Measurements from ENCODE around the gene FRMPD1.

The FRMPD1 gene

DNA sequence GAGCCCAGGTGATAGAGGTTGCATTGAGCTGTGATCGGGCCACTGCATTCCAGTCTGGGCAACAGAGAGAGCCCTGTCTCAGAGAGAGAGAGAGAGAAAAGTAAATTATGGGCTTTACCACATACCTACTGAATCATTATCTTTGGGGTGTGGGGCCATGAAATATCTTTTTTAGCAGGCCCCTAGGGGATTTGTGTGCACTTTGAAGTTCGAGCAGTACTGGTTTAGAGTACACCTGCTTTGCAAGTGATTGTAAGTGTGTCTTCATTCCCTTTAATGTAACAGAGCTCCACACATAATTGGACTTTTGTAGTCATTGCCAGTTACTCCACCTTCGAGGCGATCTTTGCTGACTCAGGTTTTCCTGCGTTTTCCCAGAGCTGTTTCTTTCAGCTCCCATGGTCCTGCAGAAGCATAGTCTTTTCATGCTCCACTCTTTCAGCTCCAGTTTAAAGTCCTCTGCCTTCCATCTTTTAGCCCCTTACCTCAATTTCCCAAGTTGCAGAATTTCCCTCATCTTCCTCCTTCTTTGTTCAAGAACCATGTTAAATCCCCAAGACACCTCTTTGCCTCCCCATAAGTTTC lies 24.0 kb upstream of the FRMPD1 start:
- no peak for DNase-seq

DNA sequence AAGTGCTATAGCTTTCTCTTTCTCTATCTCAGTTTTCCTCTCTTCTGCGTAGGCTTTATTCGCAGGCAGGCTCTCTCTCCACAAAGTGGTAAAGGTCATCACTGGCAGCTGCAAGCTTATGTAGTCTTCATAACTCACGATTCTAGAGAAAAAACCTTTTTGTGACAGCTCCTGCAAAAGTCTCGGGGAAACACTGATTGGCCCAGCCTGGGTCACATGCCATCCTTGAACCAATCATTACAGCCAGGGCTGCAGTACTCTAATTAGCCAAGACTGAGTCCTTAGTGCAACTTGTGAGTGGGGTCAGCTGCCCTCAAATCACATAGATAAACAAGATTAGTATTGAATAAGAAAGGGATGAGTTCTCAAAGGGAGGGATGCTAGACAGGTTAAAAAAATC lies 18.3 kb upstream of the FRMPD1 start:
- peak; percentile 36 for DNase-seq

DNA sequence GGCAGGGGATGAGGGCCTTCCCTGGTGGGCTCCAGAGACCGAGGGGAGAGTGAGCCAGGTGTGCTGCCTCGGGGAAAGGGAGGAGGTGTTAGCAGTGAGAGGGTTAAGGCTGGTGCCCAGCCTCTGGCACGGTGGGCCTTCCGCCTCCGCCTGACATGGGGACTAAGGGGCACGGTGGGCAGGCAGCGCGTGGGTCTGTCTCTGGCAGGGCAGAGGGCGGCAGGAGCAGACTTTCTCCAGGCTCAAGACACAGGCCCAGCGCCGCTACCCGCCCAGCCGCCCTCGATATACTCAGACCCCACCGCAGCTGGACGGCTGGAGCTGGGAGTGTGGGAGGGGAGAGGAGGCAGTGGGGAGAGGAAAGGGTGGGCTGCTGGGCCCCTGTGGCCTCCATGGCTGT lies 14.9 kb upstream of the FRMPD1 start:
- DNase-seq, result no peak

DNA sequence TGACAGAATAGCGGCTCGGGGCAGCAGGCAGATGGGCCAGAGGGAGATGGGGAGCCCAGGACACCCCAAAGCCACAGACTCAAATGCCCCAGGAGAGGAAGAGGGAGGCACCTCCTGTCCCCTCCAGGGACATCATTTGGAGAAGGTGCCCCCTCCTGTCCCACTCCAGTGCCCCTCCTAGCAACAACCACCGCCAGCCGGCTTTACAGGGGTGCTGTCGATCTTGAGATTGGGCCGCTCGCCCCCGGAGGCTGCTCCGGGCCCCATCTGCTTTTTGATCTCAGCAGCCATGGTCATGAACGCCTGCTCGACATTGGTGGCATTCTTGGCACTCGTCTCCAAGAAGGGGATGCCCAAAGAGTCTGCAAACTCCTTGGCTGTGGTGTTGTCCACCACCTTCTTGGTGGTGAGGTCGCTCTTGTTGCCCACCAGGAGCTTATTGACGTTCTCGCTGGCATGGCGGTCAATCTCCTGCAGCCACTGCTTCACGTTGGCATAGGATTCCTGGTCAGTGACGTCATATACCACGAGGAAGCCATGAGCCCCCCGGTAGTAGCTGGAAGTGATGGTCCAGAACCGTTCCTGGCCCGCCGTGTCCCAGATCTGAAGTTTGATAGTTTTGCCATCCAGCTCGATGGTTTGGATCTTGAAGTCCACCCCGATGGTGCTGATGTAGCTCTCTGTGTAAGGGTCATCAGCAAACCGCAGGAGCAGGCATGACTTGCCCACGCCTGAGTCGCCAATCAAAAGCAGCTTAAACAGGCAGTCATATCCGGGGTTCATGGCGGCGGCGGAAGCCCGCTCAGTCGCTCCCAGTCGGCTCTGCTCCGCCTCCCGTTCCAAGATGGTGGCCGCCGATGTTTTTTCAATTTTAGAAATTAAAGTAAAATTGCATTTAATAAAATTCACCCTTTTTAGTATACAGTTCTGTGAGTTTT lies 14.0 kb upstream of the FRMPD1 start:
- no peak for DNase-seq

DNA sequence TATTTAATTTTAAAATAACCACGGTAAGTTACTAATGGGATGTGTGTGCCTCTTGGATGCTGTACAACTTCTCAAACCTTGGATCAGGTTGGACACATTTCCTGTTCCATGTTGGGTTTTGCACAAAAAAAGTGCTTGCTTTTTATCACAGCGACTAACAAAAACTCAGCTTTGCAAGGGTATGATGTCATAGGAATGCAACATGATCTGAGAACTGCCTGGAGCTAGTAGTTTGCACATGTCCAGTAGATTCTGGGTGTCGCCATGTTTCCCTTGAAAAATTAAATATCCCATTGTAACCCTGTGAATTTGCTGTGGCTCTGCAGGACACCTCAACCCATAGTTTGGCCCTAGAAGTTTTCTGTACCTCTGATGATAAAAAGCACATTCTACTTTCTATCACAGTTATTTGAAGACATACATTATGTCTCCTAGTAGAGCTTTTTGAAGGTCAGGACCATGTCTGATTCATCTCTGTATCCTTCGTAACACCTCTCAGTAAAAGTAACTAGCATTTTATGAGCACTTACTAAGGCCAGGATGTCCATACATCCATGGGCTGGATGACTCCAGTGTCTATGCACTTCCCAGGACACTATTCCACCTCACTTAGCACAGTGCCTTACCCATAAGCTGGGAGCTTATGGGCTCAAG lies 11.5 kb upstream of the FRMPD1 start:
- DNase-seq, result peak; percentile 31

DNA sequence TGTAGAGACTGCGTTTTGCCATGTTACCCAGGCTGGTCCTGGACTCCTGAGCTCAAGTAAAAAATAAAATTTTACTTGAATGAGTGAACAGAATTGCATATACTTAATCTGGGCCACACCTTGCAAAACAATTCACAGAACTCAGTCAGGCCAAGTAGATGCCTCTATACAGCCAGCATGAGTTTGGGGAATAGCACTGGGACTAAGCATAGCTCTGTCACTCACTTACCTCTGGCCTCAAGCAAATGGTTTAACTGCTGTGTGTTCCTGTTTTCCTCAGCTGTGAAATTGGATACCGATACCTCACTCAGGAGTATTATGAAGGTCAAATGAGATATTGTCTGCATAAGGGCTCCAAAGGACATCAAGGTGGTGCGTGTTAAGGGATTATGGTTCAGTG lies 10.9 kb upstream of the FRMPD1 start:
- DNase-seq, result peak; percentile 65

DNA sequence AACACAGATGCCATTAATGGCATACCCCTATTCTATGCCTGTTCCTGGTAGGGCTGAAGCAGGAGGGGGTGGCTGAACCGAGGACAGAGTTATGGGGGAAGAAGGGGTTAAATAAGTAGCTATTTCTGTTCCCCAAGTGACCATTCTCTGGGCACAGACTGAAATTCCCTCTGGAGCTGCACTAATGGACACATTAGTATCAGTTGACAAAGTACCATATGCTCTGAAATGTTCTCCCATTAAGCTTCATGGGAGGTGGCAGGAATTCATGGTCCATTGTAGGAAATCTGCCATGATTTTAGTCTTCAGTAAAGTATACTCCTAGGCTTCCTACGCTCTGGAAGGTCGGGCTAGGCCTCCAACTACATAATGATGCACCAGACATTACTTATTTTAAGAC lies 10.5 kb upstream of the FRMPD1 start:
- peak; percentile 65 for DNase-seq

DNA sequence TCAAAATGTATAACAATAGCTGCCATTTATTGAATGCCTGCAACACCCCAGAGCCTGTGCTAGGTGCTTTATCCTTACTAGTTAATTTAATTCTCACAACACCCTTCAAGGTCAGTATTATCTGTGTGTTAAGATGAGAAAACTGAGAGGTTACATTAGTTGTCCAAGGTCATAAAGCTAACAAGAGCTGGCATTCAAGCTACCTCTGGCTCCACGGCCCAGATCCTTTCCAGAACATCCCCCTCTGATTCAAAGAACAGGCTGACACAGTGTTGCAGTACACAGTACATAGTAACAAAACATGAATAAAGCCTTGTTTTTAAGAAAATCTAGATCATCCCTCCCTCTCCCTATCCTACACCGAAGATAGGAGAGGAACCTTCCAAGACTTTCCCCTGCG lies 9.4 kb upstream of the FRMPD1 start:
- no peak for DNase-seq

DNA sequence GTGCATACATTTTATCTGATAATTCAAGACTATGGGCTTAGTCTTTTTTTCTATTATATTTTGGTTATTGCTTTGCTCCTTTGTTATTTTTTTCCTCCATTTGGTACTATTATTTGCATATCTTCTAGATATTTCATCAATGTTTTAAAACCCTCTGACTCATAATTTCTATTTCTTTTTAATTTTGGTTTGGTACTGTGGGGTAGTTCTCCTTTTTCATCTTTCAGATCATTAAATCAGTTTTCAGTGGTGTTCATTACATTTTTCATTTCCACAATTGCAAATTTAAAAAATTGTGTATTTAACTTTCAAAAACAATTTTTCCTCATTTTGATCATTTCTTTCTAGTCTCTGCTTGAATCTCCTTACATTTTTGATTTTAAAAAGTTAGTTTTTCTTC lies 7.5 kb upstream of the FRMPD1 start:
- no peak for DNase-seq

DNA sequence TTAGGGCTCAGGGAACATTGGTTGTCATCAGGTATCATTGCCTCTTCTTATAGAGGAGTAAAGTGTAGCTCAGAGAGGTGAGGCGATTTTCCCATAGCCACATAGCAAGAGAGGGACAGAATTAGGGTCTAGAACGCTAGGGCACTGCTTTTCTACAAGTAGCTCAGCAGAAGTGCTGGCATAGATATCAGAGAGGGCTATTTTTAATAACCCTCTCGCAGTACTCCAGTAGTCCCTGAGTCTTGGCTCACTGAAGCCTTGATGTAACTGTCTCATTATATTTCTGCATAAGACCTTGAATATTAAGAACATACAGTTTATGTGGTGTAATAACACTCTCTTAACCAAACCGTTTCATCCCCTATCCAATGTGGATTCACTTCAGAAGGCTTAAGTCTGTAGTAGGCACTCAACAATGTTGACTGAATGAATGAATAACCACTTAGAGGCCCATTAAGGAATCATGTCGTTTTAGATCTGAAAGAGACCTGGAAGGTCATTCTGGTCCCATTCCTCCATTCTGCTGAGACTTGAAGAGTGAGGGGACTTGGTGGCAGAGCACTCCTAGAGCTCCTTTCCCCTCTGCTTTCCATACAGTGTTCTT lies 4.7 kb upstream of the FRMPD1 start:
- no peak for DNase-seq

DNA sequence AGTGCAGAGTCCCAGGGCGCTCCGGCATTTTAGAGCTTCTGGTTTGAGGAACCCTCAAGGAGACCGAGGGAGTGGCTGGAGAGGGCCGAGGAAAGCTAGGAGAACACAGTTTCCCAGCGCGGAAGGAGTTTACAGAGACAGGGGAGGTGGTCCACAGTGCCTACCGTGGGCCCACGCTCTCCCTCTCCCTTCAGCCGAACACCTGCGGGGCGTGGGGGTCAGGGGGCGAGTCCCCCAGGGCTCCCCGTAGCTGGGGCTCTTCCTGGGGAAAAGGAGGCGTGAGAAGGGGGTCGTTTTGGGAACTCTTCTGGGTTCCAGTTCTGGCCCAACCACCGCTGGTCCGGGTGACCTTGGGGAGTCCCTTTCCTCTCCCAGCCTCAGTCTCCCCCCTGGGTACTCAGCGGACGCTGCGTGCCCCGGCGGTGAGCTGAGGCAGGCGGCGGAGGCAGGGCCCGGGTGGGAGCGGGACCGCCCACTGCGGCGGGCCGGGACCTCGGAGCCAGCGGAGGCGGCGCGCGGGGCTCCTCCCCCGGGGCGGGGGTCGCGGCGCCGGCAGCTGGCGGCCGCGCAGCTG lies 368 bp upstream of the FRMPD1 start:
- DNase-seq, result no peak

DNA sequence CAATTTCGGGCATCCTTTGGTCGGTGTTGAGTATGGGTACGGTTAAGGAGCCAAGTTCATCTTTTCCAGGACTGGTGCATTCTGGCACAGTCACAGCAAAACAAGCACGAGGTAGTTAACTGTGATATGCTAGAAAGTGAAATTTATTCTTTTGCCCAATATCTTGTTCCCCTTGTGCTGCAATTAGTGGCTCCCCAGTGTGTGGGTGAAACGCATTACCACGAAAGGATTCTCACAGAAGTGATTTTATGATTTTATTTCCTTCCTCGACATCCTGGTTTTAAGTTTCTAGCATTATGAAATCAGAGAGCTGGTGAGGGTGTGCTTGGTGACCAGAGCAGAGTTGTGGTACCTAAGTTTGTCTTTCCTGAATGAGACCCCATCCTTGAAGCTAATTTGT lies 1.5 kb downstream of the FRMPD1 start:
- DNase-seq, result no peak

DNA sequence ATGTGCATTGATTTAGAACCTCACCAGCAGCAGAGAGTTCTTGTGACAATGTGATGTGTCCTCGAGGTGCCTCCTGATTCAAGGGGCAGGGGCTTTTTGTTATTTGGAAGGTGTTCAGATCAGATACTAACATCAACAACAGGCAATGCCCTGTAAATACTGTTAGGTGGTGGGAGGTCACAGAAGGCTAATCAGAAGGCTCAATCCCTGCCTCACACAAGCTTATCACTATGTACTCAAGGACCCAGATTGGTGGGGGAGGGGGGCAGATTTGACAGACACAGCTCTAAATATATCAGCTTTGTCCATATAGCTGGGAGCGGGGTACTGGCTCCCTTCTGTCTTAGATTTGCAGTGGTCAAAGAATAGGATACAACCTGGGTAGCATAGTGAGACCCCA lies 2.6 kb downstream of the FRMPD1 start:
- peak; percentile 90 for DNase-seq

DNA sequence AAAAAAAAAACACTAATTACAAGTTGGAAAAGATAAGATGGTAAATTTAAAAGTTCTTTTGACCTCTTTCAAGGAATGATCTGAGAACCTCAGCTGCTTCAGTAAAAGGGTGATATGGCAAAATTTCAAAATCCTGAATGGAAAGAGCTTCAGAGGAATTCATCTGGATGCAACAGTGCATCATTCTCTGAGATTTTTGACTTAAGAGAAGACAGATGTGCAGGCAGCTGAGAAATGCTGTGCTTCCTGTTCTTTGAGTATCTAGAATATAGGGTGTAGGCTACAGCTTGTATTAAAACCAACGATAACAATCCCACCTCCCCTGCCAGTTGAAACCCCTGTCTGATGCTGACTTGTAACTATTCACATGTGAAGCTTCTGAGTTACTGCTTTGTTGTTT lies 6.2 kb downstream of the FRMPD1 start:
- no peak for DNase-seq

DNA sequence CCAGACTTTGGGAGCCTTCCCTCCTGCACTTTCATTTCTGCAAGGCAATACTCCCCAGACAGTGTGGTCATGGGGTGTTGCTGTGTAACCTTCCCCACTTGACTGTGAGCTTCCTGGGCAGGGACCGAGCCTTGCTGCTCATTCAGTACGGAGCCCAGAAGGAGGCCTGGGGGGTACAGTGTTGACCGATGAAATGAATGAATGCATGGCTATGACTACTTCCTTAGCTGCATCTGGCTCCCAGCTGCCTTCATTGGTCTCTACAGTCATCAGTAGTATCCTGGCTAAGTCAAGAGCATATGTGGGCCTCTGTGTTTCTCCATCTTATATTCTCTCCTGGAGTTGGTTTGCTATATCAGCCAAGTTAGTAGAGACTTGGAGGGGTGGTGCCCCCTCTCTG lies 9.9 kb downstream of the FRMPD1 start:
- DNase-seq, result no peak

DNA sequence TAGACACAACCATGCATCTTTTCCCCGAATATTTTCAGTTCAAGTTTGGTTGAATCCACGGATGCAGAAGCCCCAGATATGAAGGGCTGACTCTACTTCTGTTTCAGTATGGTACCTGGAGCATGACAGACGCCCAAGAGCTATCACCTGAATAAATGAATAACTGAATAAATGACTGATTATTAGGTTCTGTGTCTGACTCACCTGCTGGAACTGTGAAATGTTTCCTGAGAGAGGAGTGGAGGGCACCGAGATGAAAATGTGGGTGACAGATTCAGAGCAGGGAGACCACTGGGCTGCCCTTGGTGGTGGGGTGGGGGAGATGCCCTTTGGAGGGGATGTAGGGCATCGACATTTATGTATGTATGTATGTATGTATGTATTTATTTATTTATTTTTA lies 13.2 kb downstream of the FRMPD1 start:
- no peak for DNase-seq

DNA sequence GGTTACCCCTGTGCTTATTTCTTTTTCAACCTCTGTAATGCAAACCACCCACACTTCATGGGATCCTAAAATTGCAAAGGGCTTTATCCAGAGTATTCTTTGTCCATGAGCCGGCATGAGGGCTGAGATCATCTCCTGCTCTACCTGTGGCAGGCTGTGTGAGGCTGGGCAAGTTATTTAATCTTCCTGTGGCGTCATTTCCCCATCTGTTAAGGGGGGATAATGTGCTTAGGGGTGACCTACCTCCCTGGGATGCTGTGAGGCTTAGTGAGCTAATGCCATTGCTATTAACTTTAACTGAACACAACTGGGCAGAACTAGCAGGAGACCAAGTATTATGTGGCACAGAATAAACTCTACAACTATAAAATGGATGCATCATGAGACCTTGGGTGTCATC lies 17.0 kb downstream of the FRMPD1 start:
- DNase-seq, result peak; percentile 96

DNA sequence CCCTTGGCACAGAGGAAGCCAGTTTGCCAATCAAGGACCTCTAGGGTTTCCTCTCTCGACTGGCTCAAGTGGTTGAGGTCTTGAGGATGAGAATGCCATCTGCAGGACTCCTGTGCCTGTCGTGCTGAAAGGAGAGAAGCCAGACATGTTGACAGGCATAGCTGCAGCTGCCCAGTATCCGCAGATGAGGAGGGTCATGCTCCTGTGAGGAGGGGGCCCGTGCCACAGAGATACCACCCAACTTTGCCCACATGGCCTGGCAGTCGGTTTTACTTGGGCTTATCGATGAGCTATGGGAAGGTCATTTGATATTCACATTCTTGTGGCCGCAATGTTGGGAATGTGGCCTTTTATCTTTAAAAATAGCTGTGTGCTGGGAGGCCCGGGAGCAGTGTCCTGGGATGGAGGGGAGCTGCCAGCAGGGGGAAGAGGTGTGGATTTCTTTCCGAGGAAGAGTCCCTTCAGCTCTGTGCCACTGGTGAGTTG lies 17.4 kb downstream of the FRMPD1 start:
- peak; percentile 92 for DNase-seq

DNA sequence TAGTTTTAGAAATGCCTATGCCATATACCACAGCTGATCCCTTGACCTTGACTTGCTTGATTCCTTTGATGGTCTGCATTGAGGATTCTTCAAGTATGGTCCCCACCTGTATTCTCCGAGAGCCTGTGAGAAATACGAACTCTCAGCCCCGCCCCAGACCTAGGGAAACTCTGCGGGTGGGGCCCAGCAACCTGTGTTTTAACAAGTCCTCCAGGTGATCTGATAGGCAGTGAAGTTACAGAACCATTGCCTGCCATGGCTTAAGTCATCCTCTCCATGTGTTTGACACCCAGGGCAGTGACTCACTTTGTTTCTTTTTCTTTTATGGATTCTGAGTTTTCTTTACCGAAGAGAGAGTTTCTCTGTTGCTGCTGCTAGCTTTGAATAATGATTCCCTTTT lies 18.5 kb downstream of the FRMPD1 start:
- DNase-seq, result peak; percentile 32

DNA sequence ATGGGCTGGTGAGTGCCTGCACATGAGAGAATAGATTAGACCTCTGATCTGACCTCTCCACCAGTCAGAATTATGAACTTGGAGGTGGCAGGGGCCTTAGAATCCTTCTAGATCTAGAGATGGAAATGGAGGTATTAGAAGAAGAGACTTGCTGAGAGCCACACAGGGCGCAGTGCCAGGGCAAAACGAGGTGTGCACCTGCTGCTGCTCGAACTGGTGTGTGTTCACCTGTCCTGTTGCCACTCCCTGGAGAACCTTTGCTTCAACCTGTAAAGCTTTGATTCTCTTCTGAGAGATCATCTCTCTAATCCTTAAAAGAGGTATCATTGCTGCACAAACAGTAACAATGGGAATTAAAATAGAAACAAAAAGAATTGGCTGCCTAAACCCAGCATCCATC lies 24.9 kb downstream of the FRMPD1 start:
- no peak for DNase-seq

DNA sequence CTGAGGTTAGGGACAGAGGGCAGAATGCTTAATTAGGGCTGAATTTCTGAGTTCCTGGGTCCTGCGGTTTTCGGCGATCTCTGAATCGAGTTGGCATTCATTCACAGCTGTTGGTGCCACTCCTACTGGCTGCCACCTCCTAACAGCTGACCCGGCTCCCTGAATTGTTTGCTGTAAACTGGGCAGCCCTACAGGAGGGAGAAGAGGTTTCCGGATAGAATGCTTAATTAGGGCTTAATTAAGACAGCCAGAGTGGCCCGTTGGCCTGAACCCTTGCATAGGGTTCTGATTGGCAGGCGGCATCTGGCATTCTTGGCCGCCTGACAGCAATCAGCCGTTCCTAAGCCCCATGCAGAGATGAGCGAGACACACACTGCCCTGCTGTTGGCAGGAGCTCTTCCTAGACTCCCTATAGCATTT lies 25.7 kb downstream of the FRMPD1 start:
- DNase-seq, result peak; percentile 94

DNA sequence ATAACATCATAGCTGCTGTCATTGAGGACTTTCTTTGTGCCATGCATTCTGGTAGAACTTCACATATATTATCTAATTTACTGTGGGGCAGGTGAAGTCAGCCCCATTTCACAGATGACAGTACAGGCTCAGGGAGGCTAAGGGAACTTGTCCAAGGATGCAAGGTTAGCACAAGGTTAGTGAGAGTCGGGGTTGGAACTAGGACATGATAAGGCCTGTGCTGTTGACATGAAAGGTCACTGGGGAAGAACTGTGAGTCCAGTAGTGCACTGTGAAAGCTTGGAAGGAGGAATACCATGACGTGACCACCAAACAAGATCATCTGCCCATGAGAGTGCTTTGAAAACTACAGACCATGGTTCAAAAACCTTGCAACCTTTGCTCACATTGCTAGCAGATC lies 26.7 kb downstream of the FRMPD1 start:
- DNase-seq, result no peak

DNA sequence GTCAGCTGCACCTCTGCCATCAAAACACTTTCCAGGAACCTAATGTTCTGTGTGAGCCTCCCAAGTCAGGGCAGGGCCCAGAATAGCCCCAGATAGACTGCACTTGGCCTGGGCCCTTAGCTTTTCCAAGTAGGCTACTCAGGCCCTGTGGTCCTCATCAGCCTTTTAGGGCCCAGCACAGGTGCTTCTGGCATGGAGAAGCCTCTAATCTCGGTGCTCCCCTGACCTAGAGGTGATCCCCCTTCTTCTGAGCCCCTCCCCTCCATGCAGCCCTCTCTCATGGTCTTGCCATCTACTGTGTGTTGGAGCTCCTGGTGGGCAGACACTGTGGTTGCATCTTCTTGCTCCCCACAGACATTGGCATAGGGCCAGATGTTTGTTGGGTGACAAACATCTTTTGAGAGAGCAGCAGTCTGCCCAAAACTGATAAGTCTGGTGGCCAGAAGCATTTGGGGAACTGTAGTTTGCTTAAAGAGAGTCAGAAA lies 28.1 kb downstream of the FRMPD1 start:
- DNase-seq, result peak; percentile 62
